Activated CD8-positive, alpha-beta T cell treated with anti-CD3 and anti-CD28 coated beads for 36 hours (primary cell): Measurements from ENCODE around the gene IDH2. TPM values are rescaled to one million over a fixed set of nuclear protein-coding genes. Genes with fewer than 3 reads are reported as not detected.

Source experiments
- ATAC-seq: fragments of 200-7000 bp; cut with Tn5 transposase; one replicate; pipeline ENCODE4 v1.10.0; 2021; ENCODE audit warnings: mild to moderate bottlenecking, moderate library complexity
- CTCF ChIA-PET: fragments of 350-600 bp; sonication (Branson Sonifier 250); formaldehyde crosslinking; loops from one replicate; lab custom pipeline; 2021; ENCODE audit warnings: antibody characterized with exemption; lab: Charles Lee
- POLR2A ChIA-PET: fragments of 350-600 bp; sonication (Branson Sonifier 250); formaldehyde crosslinking; loops from one replicate; lab custom pipeline; 2021; ENCODE audit warnings: antibody characterized with exemption; lab: Charles Lee
- DNase-seq: peaks from one replicate; pipeline ENCODE4 v3.0.0-alpha.2; 2020
- H3K27ac Mint-ChIP-seq: one replicate; pipeline ENCODE4 v1.8.0; 2021; ENCODE audit warnings: mild to moderate bottlenecking, mixed read lengths
- H3K27me3 Mint-ChIP-seq: one replicate; pipeline ENCODE4 v1.8.0; 2021; ENCODE audit warnings: mixed read lengths
- H3K36me3 Mint-ChIP-seq: one replicate; pipeline ENCODE4 v1.8.0; 2021; ENCODE audit warnings: low read depth, mixed read lengths
- H3K4me1 Mint-ChIP-seq: one replicate; pipeline ENCODE4 v1.8.0; 2021; ENCODE audit warnings: low read depth, mixed read lengths
- H3K4me3 Mint-ChIP-seq: one replicate; pipeline ENCODE4 v1.8.0; 2021; ENCODE audit warnings: mild to moderate bottlenecking, moderate library complexity, mixed read lengths
- H3K9me3 Mint-ChIP-seq: one replicate; pipeline ENCODE4 v1.8.0; 2021; ENCODE audit warnings: mixed read lengths
- CTCF ChIP-seq: fragments of 200-600 bp; IDR thresholded peaks from one replicate; pipeline ENCODE4 v1.8.0; 2022; ENCODE audit warnings: antibody characterized with exemption, mild to moderate bottlenecking
- intact Hi-C: fragments of 100-400 bp; cut with micrococcal nuclease; formaldehyde crosslinking; loops from one replicate; pipeline ENCODE4 v1.10.0; 2022
- total RNA-seq, 2 experiments: library from RNA; stranded (reverse); gene quantifications; one replicate each; pipeline ENCODE4 v1.2.3, GENCODE V29; 2021

Gene IDH2
- total RNA-seq, 2 experiments from 2014 or later: 171 to 180 TPM

- H3K27me3 Mint-ChIP-seq: no peaks in the 10 kb centered on the region
- DNase-seq: no peak
- H3K4me3 Mint-ChIP-seq: no peak overlapping the region
- no peak overlapping the region for H3K27ac Mint-ChIP-seq
- CTCF ChIA-PET: interaction anchor here (0.7 to 1.9 kb wide), 3 partner anchors 12 to 927 kb away, joined by 3 to 6 read pairs (median 3); no protein-coding TSS in a partner anchor
- TF ChIP-seq CTCF: no peak
- H3K36me3 Mint-ChIP-seq: peaks cover 6% of the 10 kb centered on the region
- no peaks in the 10 kb centered on the region for H3K9me3 Mint-ChIP-seq
- POLR2A ChIA-PET: interaction anchor here (1.5 to 1.6 kb wide), 2 partner anchors 52 to 54 kb away, joined by 4 read pairs; no protein-coding TSS in a partner anchor
- ATAC-seq: no peak
- intact Hi-C loops: no loop called here
- peaks cover 31% of the 10 kb centered on the region for H3K4me1 Mint-ChIP-seq
Observed at GRCh38 chr15:90056529-90056928, 45.7 kb downstream of the IDH2 start.

GRCh38 chr15:90055182-90055581 lies 47.1 kb downstream of the IDH2 start:
- Mint-ChIP-seq H3K4me3 (no peak overlapping the region), H3K36me3 (peaks cover 6% of the 10 kb centered on the region), H3K27ac (no peak overlapping the region), H3K27me3 (no peaks in the 10 kb centered on the region), H3K9me3 (no peaks in the 10 kb centered on the region), H3K4me1 (peaks cover 25% of the 10 kb centered on the region)
- POLR2A ChIA-PET: interaction anchor here (1.0 to 2.2 kb wide), 2 partner anchors 11 to 18 kb away, joined by 3 to 8 read pairs; no protein-coding TSS in a partner anchor
- DNase-seq: no peak
- no peak for ATAC-seq
- intact Hi-C loops: no loop called here
- CTCF ChIA-PET: interaction anchor here (1.1 to 1.9 kb wide), 2 partner anchors 16 to 180 kb away, joined by 4 to 6 read pairs; no protein-coding TSS in a partner anchor
- no peak for TF ChIP-seq CTCF

GRCh38 chr15:90054618-90055097 lies 47.6 kb downstream of the IDH2 start:
- Mint-ChIP-seq H3K27me3 (no peaks in the 10 kb centered on the region), H3K27ac (no peak overlapping the region)

GRCh38 chr15:90053685-90054466 lies 48.4 kb downstream of the IDH2 start:
- intact Hi-C loops: no loop called here
- no peak for DNase-seq
- Mint-ChIP-seq H3K27ac (no peak overlapping the region), H3K4me3 (no peak overlapping the region), H3K27me3 (no peaks in the 10 kb centered on the region), H3K36me3 (peaks cover 3% of the 10 kb centered on the region), H3K9me3 (no peaks in the 10 kb centered on the region), H3K4me1 (peaks cover 13% of the 10 kb centered on the region)
- TF ChIP-seq CTCF: no peak
- CTCF ChIA-PET: interaction anchor here (1.4 kb wide), 1 partner anchor 17 kb away, joined by 6 read pairs; no protein-coding TSS in a partner anchor
- POLR2A ChIA-PET: interaction anchor here (1.0 to 2.2 kb wide), 2 partner anchors 10 to 17 kb away, joined by 3 to 8 read pairs; no protein-coding TSS in a partner anchor
- ATAC-seq: no peak

More at GRCh38 chr15:90054618-90055097, 47.6 kb downstream of the IDH2 start:
- ATAC-seq: no peak
- DNase-seq: no peak
- ChIA-PET POLR2A (interaction anchor here (1.0 to 2.2 kb wide), 2 partner anchors 11 to 18 kb away, joined by 3 to 8 read pairs; no protein-coding TSS in a partner anchor), CTCF (interaction anchor here (1.1 to 1.9 kb wide), 2 partner anchors 16 to 180 kb away, joined by 4 to 6 read pairs; no protein-coding TSS in a partner anchor)
- H3K9me3 Mint-ChIP-seq: no peaks in the 10 kb centered on the region
- intact Hi-C loops: no loop called here
- no peak overlapping the region for H3K4me3 Mint-ChIP-seq
- TF ChIP-seq CTCF: no peak
- H3K4me1 Mint-ChIP-seq: peaks cover 20% of the 10 kb centered on the region
- peaks cover 6% of the 10 kb centered on the region for H3K36me3 Mint-ChIP-seq
